K562 (cell line): ENCODE measurements around the gene PODNL1.

Experiments
- GTF3C2 ChIP-seq: IDR thresholded peaks from 3 replicates; pipeline ENCODE4 v1.6.1; 2011; ENCODE audit warnings: borderline replicate concordance, mild to moderate bottlenecking, moderate library complexity; ENCODE audit not compliant: insufficient read length; ENCODE audit errors: extremely low read depth
- HDAC2 ChIP-seq: fragments of 450-650 bp; IDR thresholded peaks from 2 replicates; pipeline ENCODE4 v1.6.1; 2016; ENCODE audit warnings: mild to moderate bottlenecking
- HNRNPH1 ChIP-seq: fragments of 200-400 bp; formaldehyde crosslinking; optimal IDR thresholded peaks from 2 replicates; pipeline ENCODE3; 2017; ENCODE audit warnings: low read depth, mild to moderate bottlenecking, low read length, moderate library complexity
- JUNB ChIP-seq: fragments of 450-650 bp; formaldehyde crosslinking; conservative IDR thresholded peaks from 2 replicates; pipeline ENCODE4 v1.4.0; 2020; ENCODE audit warnings: mild to moderate bottlenecking
- NCOR1 ChIP-seq: fragments of 450-650 bp; IDR thresholded peaks from 2 replicates; pipeline ENCODE4 v1.6.1; 2016; ENCODE audit warnings: mild to moderate bottlenecking, moderate library complexity
- NR2F6 ChIP-seq: fragments of 450-650 bp; formaldehyde crosslinking; IDR thresholded peaks from 2 replicates; pipeline ENCODE4 v1.4.0; 2020; ENCODE audit warnings: mild to moderate bottlenecking
- RBM39 ChIP-seq: fragments of 200-400 bp; formaldehyde crosslinking; optimal IDR thresholded peaks from 2 replicates; pipeline ENCODE3; 2018; ENCODE audit warnings: low read depth, low read length
- RFX5 ChIP-seq: IDR thresholded peaks from 2 replicates; pipeline ENCODE4 v1.6.1; 2011; ENCODE audit warnings: low read depth, mild to moderate bottlenecking, improper control_type of control experiment, low read length
- SP2 ChIP-seq: IDR thresholded peaks from 2 replicates; pipeline ENCODE4 v1.6.1; 2011; ENCODE audit warnings: mild to moderate bottlenecking, low read depth, low read length, moderate library complexity; ENCODE audit not compliant: poor library complexity, severe bottlenecking; ENCODE audit errors: extremely low read depth
- SRSF1 ChIP-seq: fragments of 200-400 bp; formaldehyde crosslinking; IDR thresholded peaks from 2 replicates; pipeline ENCODE4 v1.6.1; 2017; ENCODE audit warnings: mild to moderate bottlenecking, low read depth, low read length, moderate library complexity
- TAF7 ChIP-seq: fragments of 450-650 bp; IDR thresholded peaks from 2 replicates; pipeline ENCODE4 v1.6.1; 2016; ENCODE audit warnings: missing genetic modification characterization, missing compliant biosample characterization
- TBL1XR1 ChIP-seq, 2 experiments: IDR thresholded peaks; 2 replicates each; pipeline ENCODE4 v1.6.1; 2012; ENCODE audit warnings: improper control_type of control experiment in 2 of 2, low read length in 2 of 2, mild to moderate bottlenecking in 1 of 2
- ZNF212 ChIP-seq: fragments of 450-650 bp; formaldehyde crosslinking; IDR thresholded peaks from 2 replicates; pipeline ENCODE4 v1.4.0; 2020; ENCODE audit warnings: mild to moderate bottlenecking
- TF ChIP-seq, protein P1 (sequence below), 3 experiments: IDR thresholded peaks in 2 of 3; conservative IDR thresholded peaks in 1 of 3; 2 replicates each; pipeline ENCODE4 v1.5.1; 2011 to 2012; ENCODE audit warnings: low read length in 3 of 3, mild to moderate bottlenecking in 3 of 3, control low read depth in 2 of 3, improper control_type of control experiment in 1 of 3, inconsistent platforms in 1 of 3, low read depth in 1 of 3, mixed read lengths in 1 of 3, moderate library complexity in 1 of 3; ENCODE audit not compliant: insufficient read depth in 2 of 3

GRCh38 chr19:13964776-13965175 is 26.6 kb upstream of the PODNL1 start:
- TF ChIP-seq SP2 (no peak), RBM39 (no peak), NCOR1 (no peak), TBL1XR1 (IDR thresholded peaks at IDR 0.05; ENCODE audit: low read length in 2 of 2) (no peak), GTF3C2 (no peak), NR2F6 (CRISPR knock-in tag) (no peak), ZNF212 (CRISPR knock-in tag) (no peak), HNRNPH1 (no peak), JUNB (CRISPR knock-in tag) (no peak), HDAC2 (no peak), RFX5 (no peak), TAF7 (tag) (no peak), SRSF1 (no peak)
- TF ChIP-seq, protein P1, sequence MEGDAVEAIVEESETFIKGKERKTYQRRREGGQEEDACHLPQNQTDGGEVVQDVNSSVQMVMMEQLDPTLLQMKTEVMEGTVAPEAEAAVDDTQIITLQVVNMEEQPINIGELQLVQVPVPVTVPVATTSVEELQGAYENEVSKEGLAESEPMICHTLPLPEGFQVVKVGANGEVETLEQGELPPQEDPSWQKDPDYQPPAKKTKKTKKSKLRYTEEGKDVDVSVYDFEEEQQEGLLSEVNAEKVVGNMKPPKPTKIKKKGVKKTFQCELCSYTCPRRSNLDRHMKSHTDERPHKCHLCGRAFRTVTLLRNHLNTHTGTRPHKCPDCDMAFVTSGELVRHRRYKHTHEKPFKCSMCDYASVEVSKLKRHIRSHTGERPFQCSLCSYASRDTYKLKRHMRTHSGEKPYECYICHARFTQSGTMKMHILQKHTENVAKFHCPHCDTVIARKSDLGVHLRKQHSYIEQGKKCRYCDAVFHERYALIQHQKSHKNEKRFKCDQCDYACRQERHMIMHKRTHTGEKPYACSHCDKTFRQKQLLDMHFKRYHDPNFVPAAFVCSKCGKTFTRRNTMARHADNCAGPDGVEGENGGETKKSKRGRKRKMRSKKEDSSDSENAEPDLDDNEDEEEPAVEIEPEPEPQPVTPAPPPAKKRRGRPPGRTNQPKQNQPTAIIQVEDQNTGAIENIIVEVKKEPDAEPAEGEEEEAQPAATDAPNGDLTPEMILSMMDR (IDR thresholded peaks at IDR 0.05 in 2 of 3, conservative IDR thresholded peaks at IDR 0.05 in 1 of 3; ENCODE audit: insufficient read depth in 2 of 3, low read depth in 1 of 3, low read length in 3 of 3) = no peak
